ENCODE data around the gene CNGB1.

DNA sequence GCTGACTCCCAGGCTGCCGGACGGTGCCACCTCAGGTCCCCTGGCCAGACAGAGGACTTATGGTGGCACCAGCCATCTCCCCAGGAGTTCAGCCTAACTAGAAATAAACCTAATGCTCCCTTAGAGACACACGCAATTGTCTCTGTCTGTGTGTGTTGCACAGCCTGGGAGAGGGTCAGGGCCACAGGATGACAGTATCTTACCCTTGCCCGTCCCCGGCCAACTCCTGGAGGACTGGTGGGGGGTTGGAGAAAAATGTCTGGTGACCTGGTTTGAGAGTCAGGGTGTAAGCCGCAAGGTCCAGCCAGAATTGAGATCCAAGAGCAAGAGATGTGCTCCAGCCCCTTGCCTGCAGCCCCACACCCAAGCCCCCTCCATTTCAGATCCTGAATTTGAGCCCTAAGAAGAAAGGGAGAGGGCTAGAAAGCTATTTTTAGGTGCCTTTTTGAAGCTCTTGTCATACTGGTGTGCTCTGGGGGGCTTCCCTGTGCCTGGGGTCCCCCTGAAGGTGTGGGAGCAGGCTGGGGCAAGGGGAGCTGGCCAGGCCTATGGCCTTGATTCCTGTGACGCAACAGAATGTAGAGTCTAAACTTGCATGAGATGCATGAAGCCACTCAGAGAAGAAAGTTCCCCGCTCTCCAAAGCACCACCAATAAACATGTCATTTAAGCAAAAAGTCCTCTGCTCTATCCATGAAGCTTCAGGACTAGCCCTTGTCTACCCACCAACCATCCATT, 16.7 kb upstream of the CNGB1 start:
- TF ChIP-seq CTCF (IDR thresholded peaks at IDR 0.05; ENCODE audit: low read depth, low read length, missing input control), result no peak
- TF ChIP-seq RAD21 (IDR thresholded peaks at IDR 0.05), result no peak
- TF ChIP-seq YY1 (IDR thresholded peaks at IDR 0.05), result no peak
- TF ChIP-seq FOXA1 (IDR thresholded peaks at IDR 0.05), result no peak
- TF ChIP-seq REST (IDR thresholded peaks at IDR 0.05), result no peak
- no peak for TF ChIP-seq TAF1 (conservative IDR thresholded peaks at IDR 0.05)
- no peak for TF ChIP-seq ATF3 (IDR thresholded peaks at IDR 0.05)
- TF ChIP-seq SP1 (IDR thresholded peaks at IDR 0.05), result no peak
- TF ChIP-seq, protein P1, sequence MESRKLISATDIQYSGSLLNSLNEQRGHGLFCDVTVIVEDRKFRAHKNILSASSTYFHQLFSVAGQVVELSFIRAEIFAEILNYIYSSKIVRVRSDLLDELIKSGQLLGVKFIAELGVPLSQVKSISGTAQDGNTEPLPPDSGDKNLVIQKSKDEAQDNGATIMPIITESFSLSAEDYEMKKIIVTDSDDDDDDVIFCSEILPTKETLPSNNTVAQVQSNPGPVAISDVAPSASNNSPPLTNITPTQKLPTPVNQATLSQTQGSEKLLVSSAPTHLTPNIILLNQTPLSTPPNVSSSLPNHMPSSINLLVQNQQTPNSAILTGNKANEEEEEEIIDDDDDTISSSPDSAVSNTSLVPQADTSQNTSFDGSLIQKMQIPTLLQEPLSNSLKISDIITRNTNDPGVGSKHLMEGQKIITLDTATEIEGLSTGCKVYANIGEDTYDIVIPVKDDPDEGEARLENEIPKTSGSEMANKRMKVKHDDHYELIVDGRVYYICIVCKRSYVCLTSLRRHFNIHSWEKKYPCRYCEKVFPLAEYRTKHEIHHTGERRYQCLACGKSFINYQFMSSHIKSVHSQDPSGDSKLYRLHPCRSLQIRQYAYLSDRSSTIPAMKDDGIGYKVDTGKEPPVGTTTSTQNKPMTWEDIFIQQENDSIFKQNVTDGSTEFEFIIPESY (IDR thresholded peaks at IDR 0.05), result no peak
- TF ChIP-seq HNF4A (conservative IDR thresholded peaks at IDR 0.05), result no peak
- no peak for TF ChIP-seq GABPA (IDR thresholded peaks at IDR 0.05 in 1 of 2, conservative IDR thresholded peaks at IDR 0.05 in 1 of 2)
- TF ChIP-seq MAX (IDR thresholded peaks at IDR 0.05), result no peak
- no peak for TF ChIP-seq EGR1 (IDR thresholded peaks at IDR 0.05; ENCODE audit: low read depth in 2 of 2)
- TF ChIP-seq JUND (IDR thresholded peaks at IDR 0.05), result no peak

All from liver (tissue), 3 donors.